ENCODE measurements around the gene BRSK2. TPM values are rescaled to one million over a fixed set of nuclear protein-coding genes. Genes with fewer than 3 reads are reported as not detected.
"Not testable (repeated sequence)": the region's sequence is repeated elsewhere in the genome, so short reads cannot be mapped to it uniquely, and the experiment has no call there.

Gene BRSK2
- total RNA-seq, result under 1 TPM; 0.19 to 0.47 (median 0.29) TPM
- under 1 TPM; 0.26 to 0.78 (median 0.44) TPM for polyA plus RNA-seq
- long read RNA-seq, donor 1, partial matches to known transcripts, result 0 of 1 reads
- long read RNA-seq, donor 1, other reads (novel, unspliced or antisense), result 1 of 1 reads
- long read RNA-seq, donor 2, partial matches to known transcripts, result 0 of 1 reads
- long read RNA-seq, donor 2, other reads (novel, unspliced or antisense), result 1 of 1 reads

- DNase-seq, result peak; percentile 17 to 44
- ATAC-seq, result no peak
- Histone ChIP-seq H3K27me3 (ENCODE audit: insufficient read depth in 3 of 3, low read length in 2 of 3) (peaks cover 0 to 53% (median 17%) of the 10 kb centered on the region in 3 donors), H3K27ac (no peak within 1 kb of the TSS), H3K36me3 (ENCODE audit: insufficient read depth in 1 of 2, low read depth in 1 of 2) (no peaks in the 10 kb centered on the region), H3K9me3 (no peaks in the 10 kb centered on the region), H3K4me3 (peak within 1 kb of the TSS; percentile 66), H3K4me1 (no peaks in the 10 kb centered on the region)
- intact Hi-C loops (cut with DNase I), result loop anchor here in 1 of 2 donors (10.0 kb wide), 1 partner anchor 185 kb away; no protein-coding TSS in a partner anchor
- TF ChIP-seq CTCF (IDR thresholded peaks at IDR 0.05), result no peak
- WGBS, 3 donors, result 0 to 1% (median 1%) methylated on average over 29 to 119 of the region's 119 CpGs
Observed at GRCh38 chr11:1389932-1390568, at the start of gene BRSK2. BRSK2 (plus strand) TSS chr11:1389934; CDS start chr11:1390285, 351 bp downstream.

DNA sequence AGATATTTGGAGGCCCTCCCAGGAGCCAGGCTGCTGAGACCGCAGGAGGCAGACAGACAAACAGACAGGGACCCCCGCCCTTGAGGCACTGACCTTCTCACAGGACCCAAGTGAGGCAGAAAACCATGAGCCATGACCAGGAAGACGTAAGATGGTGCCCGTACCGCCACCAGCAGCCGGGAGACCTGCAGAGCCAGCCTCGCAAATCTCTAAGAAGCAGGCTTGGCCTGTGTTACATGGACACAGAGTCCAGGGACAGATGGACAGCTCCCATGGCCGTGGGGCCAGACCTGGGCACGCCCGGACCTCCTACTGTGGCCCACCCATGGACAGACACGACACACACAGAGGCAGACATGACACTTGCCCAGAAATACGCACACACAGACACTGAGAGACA is 49.6 kb upstream of the BRSK2 start:
- Histone ChIP-seq H3K4me1 (peaks cover 8% of the 10 kb centered on the region), H3K27me3 (ENCODE audit: insufficient read depth in 3 of 3, low read length in 2 of 3) (no peaks in the 10 kb centered on the region), H3K9me3 (no peaks in the 10 kb centered on the region), H3K36me3 (ENCODE audit: insufficient read depth in 1 of 2, low read depth in 1 of 2) (no peaks in the 10 kb centered on the region), H3K4me3 (no peak overlapping the region), H3K27ac (no peak overlapping the region)
- intact Hi-C loops (cut with DNase I), result no loop called here
- 50 to 54% (median 52%) methylated on average over 12 of the region's 12 CpGs for WGBS, 3 donors
- TF ChIP-seq CTCF (IDR thresholded peaks at IDR 0.05), result no peak
- ATAC-seq (no peak), DNase-seq (no peak)

GRCh38 chr11:1341226-1341625 is 48.5 kb upstream of the BRSK2 start:
- H3K36me3 ChIP-seq (ENCODE audit: insufficient read depth in 1 of 2, low read depth in 1 of 2); intact Hi-C loops (cut with DNase I); H3K4me3 ChIP-seq; H3K9me3 ChIP-seq; H3K27ac ChIP-seq; H3K27me3 ChIP-seq (ENCODE audit: insufficient read depth in 3 of 3, low read length in 2 of 3); ATAC-seq; H3K4me1 ChIP-seq; DNase-seq: not testable (repeated sequence)
- WGBS, 3 donors, result 77 to 81% (median 79%) methylated on average over 10 of the region's 10 CpGs

- TF ChIP-seq CTCF (IDR thresholded peaks at IDR 0.05), result no peak
- H3K27ac ChIP-seq, result no peak overlapping the region
- H3K4me1 ChIP-seq, result no peaks in the 10 kb centered on the region
- no peak overlapping the region for H3K4me3 ChIP-seq
- H3K9me3 ChIP-seq, result no peaks in the 10 kb centered on the region
- WGBS, 3 donors, result 43 to 49% (median 44%) methylated on average over 16 to 17 of the region's 17 CpGs
- no peak for DNase-seq
- no peaks in the 10 kb centered on the region for H3K27me3 ChIP-seq (ENCODE audit: insufficient read depth in 3 of 3, low read length in 2 of 3)
- intact Hi-C loops (cut with DNase I), result loop anchor here in 1 of 2 donors (2.0 kb wide), 1 partner anchor 51 kb away; no protein-coding TSS in a partner anchor
- peak in 1 of 4 donors; percentile 32 for ATAC-seq
- H3K36me3 ChIP-seq (ENCODE audit: insufficient read depth in 1 of 2, low read depth in 1 of 2), result no peaks in the 10 kb centered on the region
Observed at GRCh38 chr11:1341928-1342524, 47.7 kb upstream of the BRSK2 start.

GRCh38 chr11:1342946-1343345 is 46.8 kb upstream of the BRSK2 start:
- TF ChIP-seq CTCF (IDR thresholded peaks at IDR 0.05), result no peak
- Histone ChIP-seq H3K36me3 (ENCODE audit: insufficient read depth in 1 of 2, low read depth in 1 of 2) (no peaks in the 10 kb centered on the region), H3K9me3 (no peaks in the 10 kb centered on the region), H3K4me3 (no peak overlapping the region), H3K27me3 (ENCODE audit: insufficient read depth in 3 of 3, low read length in 2 of 3) (no peaks in the 10 kb centered on the region), H3K27ac (no peak overlapping the region), H3K4me1 (no peaks in the 10 kb centered on the region)
- 77 to 90% (median 80%) methylated on average over 10 of the region's 10 CpGs for WGBS, 3 donors
- ATAC-seq, result no peak
- intact Hi-C loops (cut with DNase I), result loop anchor here in 1 of 2 donors (2.0 kb wide), 1 partner anchor 50 kb away; no protein-coding TSS in a partner anchor
- no peak for DNase-seq
